Measurements from ENCODE around the gene TMEM163. TPM values are rescaled to one million over a fixed set of nuclear protein-coding genes. Genes with fewer than 3 reads are reported as not detected.

Gene TMEM163
- total RNA-seq, 1 donor from 2014 or later: 31.9 TPM

DNA sequence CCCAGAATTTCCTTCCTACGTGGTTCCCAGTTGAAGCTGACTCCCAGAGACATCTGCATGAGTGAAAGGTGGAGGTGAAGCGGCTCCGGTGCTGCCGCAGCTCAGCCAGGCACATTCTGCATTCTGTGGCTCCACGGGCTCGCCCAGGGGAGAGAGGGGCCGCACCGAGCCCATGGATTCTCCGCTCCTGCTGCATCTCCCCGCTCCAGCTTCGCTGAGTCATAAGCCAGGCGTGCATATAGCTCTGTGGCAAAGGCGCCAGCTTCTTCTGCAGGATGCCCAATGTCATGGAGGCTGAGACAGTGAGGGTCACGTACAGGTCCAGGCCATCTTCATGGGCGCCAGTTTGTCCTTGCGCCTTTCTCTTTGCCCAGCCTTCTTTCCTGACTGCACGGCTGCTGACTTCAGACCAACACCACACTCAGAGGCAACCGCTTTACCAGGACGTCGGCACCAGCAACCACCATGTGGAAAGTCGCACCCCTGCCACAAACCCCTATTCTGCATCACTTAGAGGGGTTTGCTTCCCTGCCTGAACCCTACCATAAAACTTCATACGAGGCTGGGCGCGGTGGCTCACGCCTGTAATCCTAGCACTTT is 249.2 kb downstream of the TMEM163 start:
- Histone ChIP-seq H3K36me3 (no peaks in the 10 kb centered on the region), H3K4me1 (no peaks in the 10 kb centered on the region), H3K27me3 (ENCODE audit: low read depth) (no peaks in the 10 kb centered on the region), H3K4me3 (no peak overlapping the region), H3K9me3 (peaks cover 8% of the 10 kb centered on the region), H3K27ac (no peak overlapping the region)
- TF ChIP-seq, protein P1, sequence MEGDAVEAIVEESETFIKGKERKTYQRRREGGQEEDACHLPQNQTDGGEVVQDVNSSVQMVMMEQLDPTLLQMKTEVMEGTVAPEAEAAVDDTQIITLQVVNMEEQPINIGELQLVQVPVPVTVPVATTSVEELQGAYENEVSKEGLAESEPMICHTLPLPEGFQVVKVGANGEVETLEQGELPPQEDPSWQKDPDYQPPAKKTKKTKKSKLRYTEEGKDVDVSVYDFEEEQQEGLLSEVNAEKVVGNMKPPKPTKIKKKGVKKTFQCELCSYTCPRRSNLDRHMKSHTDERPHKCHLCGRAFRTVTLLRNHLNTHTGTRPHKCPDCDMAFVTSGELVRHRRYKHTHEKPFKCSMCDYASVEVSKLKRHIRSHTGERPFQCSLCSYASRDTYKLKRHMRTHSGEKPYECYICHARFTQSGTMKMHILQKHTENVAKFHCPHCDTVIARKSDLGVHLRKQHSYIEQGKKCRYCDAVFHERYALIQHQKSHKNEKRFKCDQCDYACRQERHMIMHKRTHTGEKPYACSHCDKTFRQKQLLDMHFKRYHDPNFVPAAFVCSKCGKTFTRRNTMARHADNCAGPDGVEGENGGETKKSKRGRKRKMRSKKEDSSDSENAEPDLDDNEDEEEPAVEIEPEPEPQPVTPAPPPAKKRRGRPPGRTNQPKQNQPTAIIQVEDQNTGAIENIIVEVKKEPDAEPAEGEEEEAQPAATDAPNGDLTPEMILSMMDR (IDR thresholded peaks at IDR 0.05): no peak
- intact Hi-C loops (cut with DNase I): no loop called here
- ATAC-seq (no peak), DNase-seq (no peak)

DNA sequence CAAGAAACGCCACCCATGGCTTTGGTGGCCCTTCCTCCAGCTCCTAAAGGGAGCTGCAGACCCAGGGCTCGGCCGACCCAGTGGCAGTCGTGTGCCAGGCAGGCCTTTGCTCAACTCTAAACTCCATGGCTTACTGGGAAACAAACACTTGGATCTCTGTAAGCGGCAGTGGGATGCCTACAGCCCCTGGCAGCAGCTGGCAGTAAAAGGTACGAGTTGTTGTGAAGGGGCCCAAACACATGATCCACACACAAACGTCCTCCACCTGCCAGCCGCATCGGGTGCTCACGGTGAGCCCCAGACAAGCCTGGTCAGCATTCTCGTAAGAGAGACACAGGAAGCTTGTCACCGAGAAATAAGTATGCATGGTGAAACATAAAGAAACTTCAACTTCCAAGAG is 250.0 kb downstream of the TMEM163 start:
- no peak for ATAC-seq
- H3K36me3 ChIP-seq: no peaks in the 10 kb centered on the region
- no peak for DNase-seq
- no peak overlapping the region for H3K4me3 ChIP-seq
- no peak overlapping the region for H3K27ac ChIP-seq
- no peaks in the 10 kb centered on the region for H3K4me1 ChIP-seq
- H3K27me3 ChIP-seq (ENCODE audit: low read depth): no peaks in the 10 kb centered on the region
- intact Hi-C loops (cut with DNase I): no loop called here
- H3K9me3 ChIP-seq: peaks cover 8% of the 10 kb centered on the region
- TF ChIP-seq, protein P1 (IDR thresholded peaks at IDR 0.05): no peak

DNA sequence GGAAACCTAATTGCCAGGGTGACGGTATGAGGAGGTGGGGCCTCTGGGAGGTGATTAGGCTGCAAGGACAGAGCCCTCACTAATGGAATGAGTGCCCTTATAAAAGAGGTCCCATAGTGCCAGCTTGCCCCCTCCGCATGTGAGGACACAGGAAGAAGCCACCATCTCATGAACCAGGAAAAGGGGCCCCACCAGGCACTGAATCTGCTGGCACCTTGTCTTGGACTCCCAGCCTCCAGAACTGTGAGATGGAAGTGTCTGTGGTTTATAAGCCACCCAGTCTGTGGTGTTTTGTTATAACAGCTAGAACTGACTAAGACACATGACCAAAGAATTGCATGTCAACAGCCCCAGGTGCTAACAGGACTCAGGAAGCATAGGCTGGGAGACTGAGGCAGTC is 250.6 kb downstream of the TMEM163 start:
- H3K4me1 ChIP-seq: no peaks in the 10 kb centered on the region
- ATAC-seq (no peak), DNase-seq (no peak)
- intact Hi-C loops (cut with DNase I): no loop called here
- H3K9me3 ChIP-seq: peaks cover 3% of the 10 kb centered on the region
- H3K27ac ChIP-seq: no peak overlapping the region
- H3K4me3 ChIP-seq: no peak overlapping the region
- TF ChIP-seq, protein P1 (IDR thresholded peaks at IDR 0.05): no peak
- no peaks in the 10 kb centered on the region for H3K36me3 ChIP-seq
- H3K27me3 ChIP-seq (ENCODE audit: low read depth): no peaks in the 10 kb centered on the region

DNA sequence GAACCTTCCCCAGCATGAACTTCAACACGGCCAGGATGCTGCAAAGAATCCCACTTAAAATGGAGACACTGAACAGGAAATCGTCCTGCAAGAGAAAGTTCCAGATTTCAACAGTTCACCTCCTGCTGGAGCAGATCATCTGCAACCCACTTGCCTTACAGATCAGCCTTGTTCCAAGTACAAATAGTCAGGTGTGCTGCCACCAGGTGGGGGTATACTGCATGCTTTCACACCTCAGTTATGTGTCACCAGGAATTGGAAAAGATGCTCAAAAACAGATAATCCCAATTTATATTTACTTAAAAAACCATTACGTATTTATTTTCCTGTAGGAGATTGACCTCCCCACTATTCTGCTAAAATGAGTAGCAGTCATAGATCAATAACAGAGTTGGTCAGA is 252.7 kb downstream of the TMEM163 start:
- no peak overlapping the region for H3K27ac ChIP-seq
- H3K9me3 ChIP-seq: no peaks in the 10 kb centered on the region
- ATAC-seq: no peak
- intact Hi-C loops (cut with DNase I): no loop called here
- no peaks in the 10 kb centered on the region for H3K36me3 ChIP-seq
- H3K27me3 ChIP-seq (ENCODE audit: low read depth): no peaks in the 10 kb centered on the region
- no peak overlapping the region for H3K4me3 ChIP-seq
- H3K4me1 ChIP-seq: no peaks in the 10 kb centered on the region
- TF ChIP-seq, protein P1 (IDR thresholded peaks at IDR 0.05): no peak
- DNase-seq: no peak

DNA sequence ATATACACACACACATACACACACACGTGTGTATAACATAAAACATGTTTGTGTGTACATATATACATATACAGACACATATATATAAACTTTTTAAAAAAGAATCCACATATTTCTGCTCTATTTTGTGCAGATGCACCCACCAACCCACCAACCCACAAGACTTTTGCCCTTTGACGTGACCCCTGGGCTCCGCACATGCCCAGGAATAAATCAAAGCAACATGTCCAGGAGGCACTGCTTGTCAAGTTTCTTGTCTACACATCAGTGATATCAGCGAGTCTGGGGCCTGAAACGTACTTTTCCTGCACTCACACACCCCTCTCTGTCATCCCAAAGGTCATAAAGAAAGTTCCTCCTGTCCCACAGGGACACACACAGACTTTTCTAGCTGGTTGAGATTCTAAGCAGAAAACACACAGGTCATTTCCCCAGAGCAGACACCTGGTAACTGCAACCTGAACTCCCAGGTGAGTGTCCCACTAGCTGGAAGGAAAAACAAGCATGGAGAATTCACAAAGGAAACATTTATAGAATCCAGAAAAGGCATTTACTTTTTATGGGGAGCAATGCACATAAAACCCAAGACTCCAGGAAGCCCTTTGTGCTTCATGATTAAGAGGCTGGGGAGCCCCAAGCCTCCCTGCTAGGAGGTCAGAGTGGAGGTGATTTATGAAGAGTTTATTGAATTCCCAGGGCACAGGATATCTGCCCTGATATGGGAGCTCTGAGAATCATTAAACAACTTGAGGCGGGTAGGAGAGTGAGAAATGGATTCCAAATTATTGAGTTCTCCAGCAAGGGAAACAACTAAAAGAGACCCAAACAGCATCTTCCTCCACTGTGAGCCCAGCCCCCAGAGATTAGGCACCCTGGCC is 253.3 kb downstream of the TMEM163 start:
- Histone ChIP-seq H3K27me3 (ENCODE audit: low read depth) (no peaks in the 10 kb centered on the region), H3K4me1 (no peaks in the 10 kb centered on the region), H3K4me3 (no peak overlapping the region), H3K36me3 (no peaks in the 10 kb centered on the region), H3K9me3 (no peaks in the 10 kb centered on the region), H3K27ac (no peak overlapping the region)
- ATAC-seq: no peak
- DNase-seq: no peak
- intact Hi-C loops (cut with DNase I): no loop called here
- TF ChIP-seq, protein P1 (IDR thresholded peaks at IDR 0.05): no peak
